HG03139 (cell line): ENCODE results near the gene DNMBP.
"Not testable (repeated sequence)": the region's sequence is repeated elsewhere in the genome, so short reads cannot be mapped to it uniquely, and the experiment has no call there.

Experiments used
- ATAC-seq: cut with Tn5 transposase; IDR thresholded peaks from one replicate; pipeline ENCODE4 v1.9.1; 2021; ENCODE audit not compliant: unreplicated experiment

Gene DNMBP

GRCh38 chr10:100014071-100014762 is 4.5 kb upstream of the DNMBP start:
- peak; percentile 65 for ATAC-seq

- no peak for ATAC-seq
Measured at GRCh38 chr10:100013621-100014020, 3.9 kb upstream of the DNMBP start.

- not testable (repeated sequence) for ATAC-seq
Measured at GRCh38 chr10:100011906-100012305, 2.2 kb upstream of the DNMBP start.

- peak; percentile 49 for ATAC-seq
Measured at GRCh38 chr10:100009283-100009792, 409 bp downstream of the DNMBP start.

- no peak for ATAC-seq
Measured at GRCh38 chr10:100008708-100009282, 952 bp downstream of the DNMBP start.

GRCh38 chr10:100008142-100008522 is 1.6 kb downstream of the DNMBP start:
- no peak for ATAC-seq

GRCh38 chr10:100007231-100008141 is 2.3 kb downstream of the DNMBP start:
- ATAC-seq = no peak

GRCh38 chr10:100006243-100006886 is 3.4 kb downstream of the DNMBP start:
- ATAC-seq = no peak

- no peak for ATAC-seq
Measured at GRCh38 chr10:100004805-100005510, 4.8 kb downstream of the DNMBP start.

- no peak for ATAC-seq
Measured at GRCh38 chr10:100000109-100000644, 9.6 kb downstream of the DNMBP start.

- no peak for ATAC-seq
Measured at GRCh38 chr10:99999319-100000108, 10.2 kb downstream of the DNMBP start.

- no peak for ATAC-seq
Measured at GRCh38 chr10:99998889-99999288, 10.9 kb downstream of the DNMBP start.

- ATAC-seq = no peak
Measured at GRCh38 chr10:99996671-99997648, 12.8 kb downstream of the DNMBP start.

- no peak for ATAC-seq
Measured at GRCh38 chr10:99995713-99996112, 14.0 kb downstream of the DNMBP start.

- no peak for ATAC-seq
Measured at GRCh38 chr10:99995269-99995668, 14.5 kb downstream of the DNMBP start.

- ATAC-seq = no peak
Measured at GRCh38 chr10:99994801-99995200, 14.9 kb downstream of the DNMBP start.

GRCh38 chr10:99993701-99994689 is 15.8 kb downstream of the DNMBP start:
- ATAC-seq = peak; percentile 73
